GM12878 (cell line): ENCODE results near the gene THOC6. TPM values are rescaled to one million over a fixed set of nuclear protein-coding genes. Genes with fewer than 3 reads are reported as not detected.
A peak's percentile ranks its signal among the peaks of the same experiment; 100 is the strongest.

Experiments used
- HDGF ChIP-seq: fragments of 450-650 bp; IDR thresholded peaks from 2 replicates; pipeline ENCODE4 v1.6.1; 2016; ENCODE audit warnings: antibody characterized with exemption
- MXI1 ChIP-seq: fragments of 150-350 bp; IDR thresholded peaks from 2 replicates; pipeline ENCODE4 v1.6.1; 2011; ENCODE audit warnings: low read depth, mild to moderate bottlenecking, inconsistent platforms, low read length, improper control_type of control experiment
- NBN ChIP-seq: fragments of 450-650 bp; IDR thresholded peaks from 2 replicates; pipeline ENCODE4 v1.6.1; 2016
- NFXL1 ChIP-seq: fragments of 450-650 bp; IDR thresholded peaks from 2 replicates; pipeline ENCODE4 v1.6.1; 2017; ENCODE audit warnings: antibody characterized with exemption, mild to moderate bottlenecking, borderline replicate concordance
- NFYA ChIP-seq: IDR thresholded peaks from 2 replicates; pipeline ENCODE4 v1.6.1; 2011; ENCODE audit warnings: low read depth, mild to moderate bottlenecking, low read length, improper control_type of control experiment, borderline replicate concordance
- PML ChIP-seq: IDR thresholded peaks from 2 replicates; pipeline ENCODE4 v1.6.1; 2012; ENCODE audit warnings: low read length, inconsistent platforms
- SP1 ChIP-seq: IDR thresholded peaks from one replicate; pipeline ENCODE4 v1.6.1; 2011; ENCODE audit warnings: low read depth, low read length
- ZNF274 ChIP-seq: IDR thresholded peaks from one replicate; pipeline ENCODE4 v1.8.0; 2011; ENCODE audit not compliant: insufficient read length, insufficient read depth
- polyA plus RNA-seq, 11 experiments: library from polyadenylated mRNA; depleted of rRNA in 4 of 11; unstranded in 6 of 11; stranded (reverse) in 5 of 11; fragments of >200 nt; fragmentation: Nextera tagmentation in 4 of 11; fragmentation: Illumina TruSeq in 1 of 11; extraction: Ambion mirVana in 4 of 11; extraction: Trizol in 1 of 11; gene quantifications; 1 replicate in 1 of 11; 2 replicates in 10 of 11; pipeline versions ENCODE4 v1.2.1 to v1.2.3, GENCODE V29; 2011 to 2016; ENCODE audit warnings: inconsistent platforms in 2 of 11, missing spikeins in 2 of 11, low read depth in 1 of 11
- total RNA-seq, 4 experiments: library from RNA; depleted of rRNA in 3 of 4; stranded (reverse); fragments of >200 nt in 3 of 4; fragmentation: Illumina TruSeq in 1 of 4; extraction: Trizol in 1 of 4; gene quantifications; 2 replicates each; pipeline versions ENCODE4 v1.2.1 to v1.2.3, GENCODE V29; 2013 to 2021
- TF ChIP-seq, protein P1 (sequence below): IDR thresholded peaks from 2 replicates; pipeline ENCODE4 v1.6.1; 2012; ENCODE audit warnings: improper control_type of control experiment, low read depth, low read length; ENCODE audit not compliant: insufficient replicate concordance
- TF ChIP-seq, protein P2 (sequence below): IDR thresholded peaks from 2 replicates; pipeline ENCODE4 v1.6.1; 2012; ENCODE audit warnings: low read length, inconsistent platforms
- TF ChIP-seq, protein P3 (sequence below): fragments of 450-650 bp; formaldehyde crosslinking; IDR thresholded peaks from 2 replicates; pipeline ENCODE4 v1.5.0; 2022; ENCODE audit warnings: mild to moderate bottlenecking, missing genetic modification characterization
- TF ChIP-seq, protein P4 (sequence below): fragments of 450-650 bp; IDR thresholded peaks from 2 replicates; pipeline ENCODE4 v1.6.1; 2016; ENCODE audit warnings: mild to moderate bottlenecking
- TF ChIP-seq, protein P5 (sequence below): fragments of 450-650 bp; IDR thresholded peaks from 2 replicates; pipeline ENCODE4 v1.6.1; 2017; ENCODE audit warnings: mild to moderate bottlenecking
- TF ChIP-seq, protein P6 (sequence below): IDR thresholded peaks from 2 replicates; pipeline ENCODE4 v1.6.1; 2011; ENCODE audit warnings: low read depth, mild to moderate bottlenecking, low read length, moderate library complexity, borderline replicate concordance; ENCODE audit errors: extremely low read depth

Gene THOC6
- total and polyA plus RNA-seq, 10 of the 15 experiments (the other 5 are each of a cell fraction or from before 2014, with no cell fraction given): 1.0 to 54.4 (median 27.9) TPM

DNA sequence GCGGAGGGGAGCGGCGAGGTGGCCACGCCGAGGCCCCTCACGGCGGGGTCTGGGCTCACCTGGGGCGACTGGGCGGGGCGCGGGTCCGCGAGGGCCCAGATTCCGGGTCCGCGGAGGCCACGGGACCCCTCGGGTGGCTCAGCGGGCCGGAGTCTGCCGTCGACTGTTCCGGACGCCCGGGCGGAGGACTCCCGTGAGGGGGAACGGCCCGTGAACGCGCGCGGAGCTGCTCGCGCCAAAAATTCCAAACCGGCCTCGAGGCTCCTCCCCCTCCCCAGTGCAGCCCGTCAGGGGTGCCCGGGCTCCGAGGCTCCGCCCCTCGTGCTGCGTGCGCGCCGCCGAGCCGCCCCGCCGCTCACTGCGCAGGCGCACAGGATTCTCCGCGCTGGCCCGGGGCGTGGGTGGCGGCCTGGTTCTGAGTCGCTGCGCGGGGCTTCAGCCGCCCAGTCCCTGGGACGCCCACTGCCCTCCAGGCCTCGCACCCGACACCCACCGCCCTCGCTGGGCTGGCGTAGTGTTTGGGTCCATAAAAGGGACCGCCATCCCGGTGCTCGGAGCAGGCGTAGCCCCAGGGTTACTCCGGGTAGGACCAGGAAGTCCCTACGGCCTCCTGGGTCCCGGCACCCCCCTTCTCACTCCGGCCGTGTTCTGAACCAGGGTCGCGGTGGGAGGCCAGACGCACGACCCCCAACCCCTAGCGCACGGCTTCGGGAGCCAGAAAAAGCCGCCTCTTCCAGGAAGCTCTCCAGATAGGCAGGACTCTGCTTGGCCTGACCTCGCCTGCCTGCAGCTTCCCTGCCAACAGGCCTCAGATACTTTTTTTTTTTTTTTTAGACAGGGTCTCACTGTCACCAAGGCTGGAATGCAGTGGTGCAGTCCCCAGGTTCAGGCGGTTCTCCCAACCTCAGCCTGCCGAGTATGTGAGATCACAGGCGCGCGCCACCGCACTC is 43.3 kb upstream of the THOC6 start, which contains the start of gene PKMYT1 (continued):
- TF ChIP-seq, protein P1, sequence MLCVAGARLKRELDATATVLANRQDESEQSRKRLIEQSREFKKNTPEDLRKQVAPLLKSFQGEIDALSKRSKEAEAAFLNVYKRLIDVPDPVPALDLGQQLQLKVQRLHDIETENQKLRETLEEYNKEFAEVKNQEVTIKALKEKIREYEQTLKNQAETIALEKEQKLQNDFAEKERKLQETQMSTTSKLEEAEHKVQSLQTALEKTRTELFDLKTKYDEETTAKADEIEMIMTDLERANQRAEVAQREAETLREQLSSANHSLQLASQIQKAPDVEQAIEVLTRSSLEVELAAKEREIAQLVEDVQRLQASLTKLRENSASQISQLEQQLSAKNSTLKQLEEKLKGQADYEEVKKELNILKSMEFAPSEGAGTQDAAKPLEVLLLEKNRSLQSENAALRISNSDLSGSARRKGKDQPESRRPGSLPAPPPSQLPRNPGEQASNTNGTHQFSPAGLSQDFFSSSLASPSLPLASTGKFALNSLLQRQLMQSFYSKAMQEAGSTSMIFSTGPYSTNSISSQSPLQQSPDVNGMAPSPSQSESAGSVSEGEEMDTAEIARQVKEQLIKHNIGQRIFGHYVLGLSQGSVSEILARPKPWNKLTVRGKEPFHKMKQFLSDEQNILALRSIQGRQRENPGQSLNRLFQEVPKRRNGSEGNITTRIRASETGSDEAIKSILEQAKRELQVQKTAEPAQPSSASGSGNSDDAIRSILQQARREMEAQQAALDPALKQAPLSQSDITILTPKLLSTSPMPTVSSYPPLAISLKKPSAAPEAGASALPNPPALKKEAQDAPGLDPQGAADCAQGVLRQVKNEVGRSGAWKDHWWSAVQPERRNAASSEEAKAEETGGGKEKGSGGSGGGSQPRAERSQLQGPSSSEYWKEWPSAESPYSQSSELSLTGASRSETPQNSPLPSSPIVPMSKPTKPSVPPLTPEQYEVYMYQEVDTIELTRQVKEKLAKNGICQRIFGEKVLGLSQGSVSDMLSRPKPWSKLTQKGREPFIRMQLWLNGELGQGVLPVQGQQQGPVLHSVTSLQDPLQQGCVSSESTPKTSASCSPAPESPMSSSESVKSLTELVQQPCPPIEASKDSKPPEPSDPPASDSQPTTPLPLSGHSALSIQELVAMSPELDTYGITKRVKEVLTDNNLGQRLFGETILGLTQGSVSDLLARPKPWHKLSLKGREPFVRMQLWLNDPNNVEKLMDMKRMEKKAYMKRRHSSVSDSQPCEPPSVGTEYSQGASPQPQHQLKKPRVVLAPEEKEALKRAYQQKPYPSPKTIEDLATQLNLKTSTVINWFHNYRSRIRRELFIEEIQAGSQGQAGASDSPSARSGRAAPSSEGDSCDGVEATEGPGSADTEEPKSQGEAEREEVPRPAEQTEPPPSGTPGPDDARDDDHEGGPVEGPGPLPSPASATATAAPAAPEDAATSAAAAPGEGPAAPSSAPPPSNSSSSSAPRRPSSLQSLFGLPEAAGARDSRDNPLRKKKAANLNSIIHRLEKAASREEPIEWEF: no peak
- TF ChIP-seq NBN (peak; percentile 53), PML (peak; percentile 58; the same call in 1 of the 2 replicates), MXI1 (peak; percentile 79), HDGF (peak; percentile 59; the same call in 1 of the 2 replicates), SP1 (peak; percentile 63), NFXL1 (no peak), NFYA (no peak), ZNF274 (no peak)
- TF ChIP-seq, protein P2, sequence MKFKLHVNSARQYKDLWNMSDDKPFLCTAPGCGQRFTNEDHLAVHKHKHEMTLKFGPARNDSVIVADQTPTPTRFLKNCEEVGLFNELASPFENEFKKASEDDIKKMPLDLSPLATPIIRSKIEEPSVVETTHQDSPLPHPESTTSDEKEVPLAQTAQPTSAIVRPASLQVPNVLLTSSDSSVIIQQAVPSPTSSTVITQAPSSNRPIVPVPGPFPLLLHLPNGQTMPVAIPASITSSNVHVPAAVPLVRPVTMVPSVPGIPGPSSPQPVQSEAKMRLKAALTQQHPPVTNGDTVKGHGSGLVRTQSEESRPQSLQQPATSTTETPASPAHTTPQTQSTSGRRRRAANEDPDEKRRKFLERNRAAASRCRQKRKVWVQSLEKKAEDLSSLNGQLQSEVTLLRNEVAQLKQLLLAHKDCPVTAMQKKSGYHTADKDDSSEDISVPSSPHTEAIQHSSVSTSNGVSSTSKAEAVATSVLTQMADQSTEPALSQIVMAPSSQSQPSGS: no peak
- TF ChIP-seq, protein P3, sequence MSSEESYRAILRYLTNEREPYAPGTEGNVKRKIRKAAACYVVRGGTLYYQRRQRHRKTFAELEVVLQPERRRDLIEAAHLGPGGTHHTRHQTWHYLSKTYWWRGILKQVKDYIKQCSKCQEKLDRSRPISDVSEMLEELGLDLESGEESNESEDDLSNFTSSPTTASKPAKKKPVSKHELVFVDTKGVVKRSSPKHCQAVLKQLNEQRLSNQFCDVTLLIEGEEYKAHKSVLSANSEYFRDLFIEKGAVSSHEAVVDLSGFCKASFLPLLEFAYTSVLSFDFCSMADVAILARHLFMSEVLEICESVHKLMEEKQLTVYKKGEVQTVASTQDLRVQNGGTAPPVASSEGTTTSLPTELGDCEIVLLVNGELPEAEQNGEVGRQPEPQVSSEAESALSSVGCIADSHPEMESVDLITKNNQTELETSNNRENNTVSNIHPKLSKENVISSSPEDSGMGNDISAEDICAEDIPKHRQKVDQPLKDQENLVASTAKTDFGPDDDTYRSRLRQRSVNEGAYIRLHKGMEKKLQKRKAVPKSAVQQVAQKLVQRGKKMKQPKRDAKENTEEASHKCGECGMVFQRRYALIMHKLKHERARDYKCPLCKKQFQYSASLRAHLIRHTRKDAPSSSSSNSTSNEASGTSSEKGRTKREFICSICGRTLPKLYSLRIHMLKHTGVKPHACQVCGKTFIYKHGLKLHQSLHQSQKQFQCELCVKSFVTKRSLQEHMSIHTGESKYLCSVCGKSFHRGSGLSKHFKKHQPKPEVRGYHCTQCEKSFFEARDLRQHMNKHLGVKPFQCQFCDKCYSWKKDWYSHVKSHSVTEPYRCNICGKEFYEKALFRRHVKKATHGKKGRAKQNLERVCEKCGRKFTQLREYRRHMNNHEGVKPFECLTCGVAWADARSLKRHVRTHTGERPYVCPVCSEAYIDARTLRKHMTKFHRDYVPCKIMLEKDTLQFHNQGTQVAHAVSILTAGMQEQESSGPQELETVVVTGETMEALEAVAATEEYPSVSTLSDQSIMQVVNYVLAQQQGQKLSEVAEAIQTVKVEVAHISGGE (CRISPR knock-in tag): no peak
- TF ChIP-seq, protein P4, sequence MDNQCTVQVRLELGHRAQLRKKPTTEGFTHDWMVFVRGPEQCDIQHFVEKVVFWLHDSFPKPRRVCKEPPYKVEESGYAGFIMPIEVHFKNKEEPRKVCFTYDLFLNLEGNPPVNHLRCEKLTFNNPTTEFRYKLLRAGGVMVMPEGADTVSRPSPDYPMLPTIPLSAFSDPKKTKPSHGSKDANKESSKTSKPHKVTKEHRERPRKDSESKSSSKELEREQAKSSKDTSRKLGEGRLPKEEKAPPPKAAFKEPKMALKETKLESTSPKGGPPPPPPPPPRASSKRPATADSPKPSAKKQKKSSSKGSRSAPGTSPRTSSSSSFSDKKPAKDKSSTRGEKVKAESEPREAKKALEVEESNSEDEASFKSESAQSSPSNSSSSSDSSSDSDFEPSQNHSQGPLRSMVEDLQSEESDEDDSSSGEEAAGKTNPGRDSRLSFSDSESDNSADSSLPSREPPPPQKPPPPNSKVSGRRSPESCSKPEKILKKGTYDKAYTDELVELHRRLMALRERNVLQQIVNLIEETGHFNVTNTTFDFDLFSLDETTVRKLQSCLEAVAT: peak; percentile 94
- TF ChIP-seq, protein P5, sequence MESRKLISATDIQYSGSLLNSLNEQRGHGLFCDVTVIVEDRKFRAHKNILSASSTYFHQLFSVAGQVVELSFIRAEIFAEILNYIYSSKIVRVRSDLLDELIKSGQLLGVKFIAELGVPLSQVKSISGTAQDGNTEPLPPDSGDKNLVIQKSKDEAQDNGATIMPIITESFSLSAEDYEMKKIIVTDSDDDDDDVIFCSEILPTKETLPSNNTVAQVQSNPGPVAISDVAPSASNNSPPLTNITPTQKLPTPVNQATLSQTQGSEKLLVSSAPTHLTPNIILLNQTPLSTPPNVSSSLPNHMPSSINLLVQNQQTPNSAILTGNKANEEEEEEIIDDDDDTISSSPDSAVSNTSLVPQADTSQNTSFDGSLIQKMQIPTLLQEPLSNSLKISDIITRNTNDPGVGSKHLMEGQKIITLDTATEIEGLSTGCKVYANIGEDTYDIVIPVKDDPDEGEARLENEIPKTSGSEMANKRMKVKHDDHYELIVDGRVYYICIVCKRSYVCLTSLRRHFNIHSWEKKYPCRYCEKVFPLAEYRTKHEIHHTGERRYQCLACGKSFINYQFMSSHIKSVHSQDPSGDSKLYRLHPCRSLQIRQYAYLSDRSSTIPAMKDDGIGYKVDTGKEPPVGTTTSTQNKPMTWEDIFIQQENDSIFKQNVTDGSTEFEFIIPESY: no peak
- TF ChIP-seq, protein P6, sequence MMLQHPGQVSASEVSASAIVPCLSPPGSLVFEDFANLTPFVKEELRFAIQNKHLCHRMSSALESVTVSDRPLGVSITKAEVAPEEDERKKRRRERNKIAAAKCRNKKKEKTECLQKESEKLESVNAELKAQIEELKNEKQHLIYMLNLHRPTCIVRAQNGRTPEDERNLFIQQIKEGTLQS: no peak
